HG03103 (cell line): ENCODE measurements around the gene MYCT1.
"Not testable (repeated sequence)": the region's sequence is repeated elsewhere in the genome, so short reads cannot be mapped to it uniquely, and the experiment has no call there.

ENCODE experiments used
- ATAC-seq: cut with Tn5 transposase; IDR thresholded peaks from one replicate; pipeline ENCODE4 v1.9.1; 2021; ENCODE audit warnings: low read depth; ENCODE audit not compliant: unreplicated experiment

Gene MYCT1

GRCh38 chr6:152697634-152698033, at the start of gene MYCT1:
TSS of gene MYCT1 (plus strand) at chr6:152697897. CDS start at chr6:152697903, 6 bp downstream.
- ATAC-seq, result no peak

DNA sequence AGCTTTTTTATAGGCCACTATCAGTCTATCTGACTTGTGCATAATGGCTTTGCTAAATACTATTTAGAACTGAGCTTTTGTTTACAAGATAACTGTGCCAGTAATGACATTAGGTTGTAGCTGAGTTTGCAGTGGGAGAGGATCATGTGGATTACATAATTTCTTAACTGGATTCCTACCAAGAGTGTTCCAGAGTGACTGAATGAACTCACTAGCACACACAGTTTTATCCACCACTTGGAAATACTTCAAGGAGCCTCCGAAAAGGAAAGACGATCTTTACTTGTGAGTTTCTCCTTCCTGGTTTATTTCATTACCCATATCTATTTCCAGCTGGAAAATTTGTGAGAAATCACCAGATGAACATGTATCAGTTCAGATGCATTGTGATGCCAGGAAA, 49.6 kb upstream of the MYCT1 start:
- ATAC-seq, result no peak

DNA sequence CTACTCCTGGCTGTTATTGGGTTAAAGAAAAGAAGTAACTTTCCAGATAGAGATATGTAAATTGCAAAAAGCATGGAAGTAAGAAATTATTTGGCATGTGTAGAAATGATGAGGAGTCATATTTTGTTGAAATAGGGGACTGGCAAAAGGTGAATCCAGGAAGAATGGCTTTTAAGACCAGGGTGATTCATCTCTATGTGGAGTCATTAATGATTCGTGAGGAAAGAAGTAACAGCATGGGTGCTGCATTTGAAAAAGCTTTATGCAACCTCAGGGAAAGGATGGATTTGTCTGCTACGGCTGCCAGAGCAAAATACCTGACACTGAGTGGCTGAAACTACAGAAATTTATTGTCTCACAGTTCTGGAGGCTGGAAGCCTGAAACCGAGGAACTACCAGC, 45.7 kb upstream of the MYCT1 start:
- no peak for ATAC-seq

- ATAC-seq, result no peak
Measured at GRCh38 chr6:152661776-152662175, 35.9 kb upstream of the MYCT1 start.

DNA sequence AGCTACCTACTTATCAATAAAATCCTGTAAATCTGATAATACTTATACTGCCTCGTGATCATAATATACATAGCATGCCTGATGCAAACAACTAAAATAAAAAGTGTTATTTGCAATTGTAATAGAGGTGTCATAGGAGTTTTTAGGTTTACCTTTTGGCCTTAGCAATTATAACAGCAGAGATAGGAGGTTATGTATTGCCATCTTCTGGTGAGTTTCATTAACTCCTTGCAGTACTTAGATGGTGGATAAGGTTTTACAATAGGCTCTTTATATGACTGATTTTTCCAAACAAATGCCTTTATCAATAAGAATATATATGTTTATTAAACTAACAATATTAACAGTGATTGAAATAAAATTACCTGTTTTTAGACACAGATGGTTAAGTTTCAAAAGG, 27.8 kb upstream of the MYCT1 start:
- peak; percentile 56 for ATAC-seq

GRCh38 chr6:152671171-152671570, 26.5 kb upstream of the MYCT1 start:
- ATAC-seq, result no peak

GRCh38 chr6:152673236-152673635, 24.5 kb upstream of the MYCT1 start:
- no peak for ATAC-seq

GRCh38 chr6:152680151-152680550, 17.5 kb upstream of the MYCT1 start:
- no peak for ATAC-seq

DNA sequence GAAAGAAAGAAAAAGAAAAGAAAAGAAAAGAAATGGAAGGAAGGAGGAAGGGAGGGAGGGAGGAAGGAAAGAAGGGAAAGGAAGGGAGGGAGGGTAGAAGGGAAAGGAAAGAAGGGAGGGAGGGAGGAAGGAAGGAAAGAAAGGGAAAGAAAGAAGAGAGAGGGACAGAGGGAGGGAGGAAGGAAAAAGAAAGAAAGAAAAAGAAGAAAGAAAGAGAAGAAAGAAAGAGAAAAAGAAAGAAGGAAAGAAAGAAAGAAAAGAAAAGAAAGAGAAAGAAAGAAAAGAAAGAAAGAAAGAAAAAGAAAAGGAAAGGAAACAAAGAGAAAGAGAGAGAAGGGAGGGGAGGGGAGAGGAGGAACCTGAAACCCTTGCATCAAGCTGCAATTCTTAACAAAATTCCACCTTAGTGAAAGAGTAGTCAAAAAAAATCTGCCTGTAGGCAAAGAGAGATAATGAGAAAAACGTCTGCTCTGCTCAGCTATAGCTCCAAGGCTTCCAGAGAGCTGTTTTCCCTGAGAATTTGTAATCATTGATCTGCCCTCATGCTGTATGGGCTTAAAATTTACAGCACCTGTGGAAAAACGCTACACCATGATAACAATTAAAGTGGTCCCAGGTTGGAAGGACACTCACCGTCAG, 16.7 kb upstream of the MYCT1 start:
- no peak for ATAC-seq

DNA sequence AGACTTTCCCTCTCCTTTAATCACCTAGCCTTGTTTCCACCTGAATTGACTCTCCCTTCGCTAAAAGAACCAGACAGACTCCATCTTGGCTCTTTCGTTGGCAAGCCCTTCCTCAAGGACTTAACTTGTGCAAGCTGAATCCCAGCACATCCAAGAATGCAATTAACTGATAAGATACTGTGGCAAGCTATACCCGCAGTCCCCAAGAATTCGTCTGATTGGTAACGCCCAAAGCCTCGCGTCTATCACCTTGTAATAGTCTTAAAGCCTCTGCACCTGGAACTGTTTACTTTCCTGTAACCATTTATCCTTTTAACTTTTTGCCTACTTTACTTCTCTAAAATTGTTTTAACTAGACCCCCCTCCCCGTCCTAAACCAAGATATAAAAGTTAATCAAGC, 15.6 kb upstream of the MYCT1 start:
- ATAC-seq, result no peak

DNA sequence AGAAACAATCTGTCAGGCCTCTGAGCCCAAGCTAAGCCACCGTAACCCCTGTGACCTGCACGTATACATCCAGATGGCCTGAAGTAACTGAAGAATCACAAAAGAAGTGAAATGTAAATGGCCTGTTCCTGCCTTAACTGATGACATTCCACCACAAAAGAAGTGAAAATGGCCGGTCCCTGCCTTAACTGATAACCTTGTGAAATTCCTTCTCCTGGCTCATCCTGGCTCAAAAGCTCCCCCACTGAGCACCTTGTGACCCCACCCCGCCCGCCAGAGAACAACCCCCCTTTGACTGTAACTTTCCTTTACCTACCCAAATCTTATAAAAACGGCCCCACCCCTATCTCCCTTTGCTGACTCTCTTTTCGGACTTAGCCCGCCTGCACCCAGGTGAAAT, 14.8 kb upstream of the MYCT1 start:
- ATAC-seq, result not testable (repeated sequence)

DNA sequence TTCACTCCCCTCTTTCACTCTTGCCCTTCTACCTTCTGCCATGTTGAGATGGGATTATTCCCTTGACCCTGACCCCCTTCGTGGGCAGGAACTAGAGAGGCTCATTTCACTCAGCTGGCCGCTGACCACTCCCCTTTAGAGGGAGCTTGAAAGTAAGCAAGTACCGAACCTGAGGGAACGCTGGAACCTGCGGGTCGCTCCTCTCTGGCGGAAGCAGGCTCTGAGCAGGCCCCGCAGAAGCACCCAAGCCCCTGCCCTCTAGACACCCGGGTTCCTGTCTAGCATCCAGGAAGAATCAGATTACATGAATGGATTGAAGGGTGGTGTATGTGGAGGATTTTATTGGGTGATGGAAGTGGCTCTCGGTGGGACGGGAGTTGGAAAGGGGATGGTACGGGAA, 11.9 kb upstream of the MYCT1 start:
- ATAC-seq, result no peak

DNA sequence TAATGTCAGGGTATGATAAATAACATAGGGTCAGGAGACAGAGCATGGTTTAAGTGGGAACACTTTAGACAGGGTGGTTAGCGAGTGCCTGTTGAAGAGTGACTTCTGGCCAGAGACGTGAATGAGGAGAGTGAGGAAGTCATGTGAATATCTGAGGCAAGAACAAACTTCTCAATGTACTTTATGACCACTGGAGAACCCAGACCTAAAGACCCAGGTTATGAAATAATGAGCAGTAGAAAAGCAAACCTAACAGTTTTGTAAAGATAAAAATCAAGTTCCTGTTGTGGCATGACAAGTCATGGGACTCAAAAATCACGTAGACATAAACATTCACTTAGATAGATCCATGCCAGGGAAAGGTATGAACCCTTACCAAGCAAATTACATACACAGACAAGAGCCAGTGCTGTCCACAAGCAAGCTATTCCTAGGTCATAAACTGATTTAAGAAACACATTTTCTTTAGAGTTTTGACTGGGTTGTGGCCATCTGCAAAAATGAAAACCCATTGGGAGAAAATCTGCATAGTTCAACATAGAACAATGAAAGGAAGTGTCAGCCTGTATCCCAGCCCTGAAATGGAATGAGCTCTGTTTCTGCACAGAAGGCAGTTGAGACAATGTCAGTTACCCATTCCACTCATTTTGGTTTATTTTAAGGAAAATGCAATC, 2.2 kb upstream of the MYCT1 start:
- ATAC-seq, result no peak

DNA sequence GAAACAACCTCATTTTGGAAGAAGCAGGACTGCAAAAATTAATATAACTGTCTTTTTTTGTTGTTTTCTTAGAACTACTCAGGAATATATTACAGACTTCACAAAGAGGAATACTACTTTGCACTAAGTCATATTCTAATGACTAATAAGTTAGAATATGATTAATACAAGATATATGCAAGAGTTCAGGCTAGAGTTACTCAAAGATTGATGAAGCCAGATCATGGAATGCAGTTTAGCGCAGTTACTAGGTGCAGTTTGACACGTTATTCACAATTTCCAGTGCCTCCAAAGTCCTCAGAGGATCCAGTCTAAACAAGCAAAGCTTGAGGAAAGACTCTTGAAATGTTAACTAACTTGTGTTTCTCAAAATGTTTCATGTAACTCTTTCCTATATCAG, 1.2 kb upstream of the MYCT1 start:
- no peak for ATAC-seq

- ATAC-seq, result no peak
Measured at GRCh38 chr6:152698692-152699091, 995 bp downstream of the MYCT1 start.

- ATAC-seq, result no peak
Measured at GRCh38 chr6:152700427-152700826, 2.7 kb downstream of the MYCT1 start.

- ATAC-seq, result no peak
Measured at GRCh38 chr6:152701081-152701862, 3.6 kb downstream of the MYCT1 start.

- no peak for ATAC-seq
Measured at GRCh38 chr6:152701863-152702401, 4.2 kb downstream of the MYCT1 start.

- ATAC-seq, result not testable (repeated sequence)
Measured at GRCh38 chr6:152703750-152704149, 6.1 kb downstream of the MYCT1 start.

DNA sequence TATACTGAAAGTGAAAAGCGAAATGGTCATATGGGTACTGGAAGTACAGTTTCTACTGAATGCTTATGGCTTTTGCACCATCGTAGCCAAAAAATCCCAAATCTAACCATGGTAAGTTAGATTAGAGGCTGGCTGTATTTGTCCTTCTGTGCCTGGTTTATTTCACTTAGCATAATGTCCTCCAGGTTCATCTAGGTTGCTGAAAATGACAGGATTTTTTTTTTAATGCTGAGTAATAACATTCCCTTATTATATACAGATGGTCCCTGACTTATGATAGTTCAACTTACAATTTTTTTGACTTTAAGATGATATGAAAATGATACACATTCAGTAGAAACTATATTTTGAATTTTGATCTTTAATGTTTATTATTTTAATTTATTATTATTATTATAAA, 7.6 kb downstream of the MYCT1 start:
- ATAC-seq, result no peak

GRCh38 chr6:152716322-152716721, 18.6 kb downstream of the MYCT1 start:
- no peak for ATAC-seq
